Stimulated activated CD4-positive, alpha-beta T cell treated with anti-CD3 and anti-CD28 coated beads, TNF-alpha, amount 100 ng/mL, for 4 hours (primary cell): Measurements from ENCODE around the gene GPC5.

Experiments
- DNase-seq, 3 experiments: peaks; one replicate each; pipeline ENCODE4 v3.0.0-alpha.2; 2020; ENCODE audit warnings: low read depth in 3 of 3

GPC5 gene

GRCh38 chr13:91456837-91457236 is 58.4 kb downstream of the GPC5 start:
- no peak for DNase-seq

GRCh38 chr13:91459485-91459884 is 61.1 kb downstream of the GPC5 start:
- DNase-seq: no peak

- DNase-seq: no peak
These were observed 65.9 kb downstream of the GPC5 start for GRCh38 chr13:91464336-91464735.

- no peak for DNase-seq
These were observed 68.8 kb downstream of the GPC5 start for GRCh38 chr13:91467236-91467635.

GRCh38 chr13:91468301-91468700 is 69.9 kb downstream of the GPC5 start:
- no peak for DNase-seq

- no peak for DNase-seq
These were observed 71.7 kb downstream of the GPC5 start for GRCh38 chr13:91470084-91470621.

- no peak for DNase-seq
These were observed 72.3 kb downstream of the GPC5 start for GRCh38 chr13:91470681-91471080.

GRCh38 chr13:91482427-91482826 is 84.0 kb downstream of the GPC5 start:
- no peak for DNase-seq

GRCh38 chr13:91491980-91492379 is 93.6 kb downstream of the GPC5 start:
- DNase-seq: no peak

- DNase-seq: no peak
These were observed 95.0 kb downstream of the GPC5 start for GRCh38 chr13:91493442-91493841.

GRCh38 chr13:91498298-91498697 is 99.9 kb downstream of the GPC5 start:
- no peak for DNase-seq

- DNase-seq: no peak
These were observed 105.8 kb downstream of the GPC5 start for GRCh38 chr13:91504216-91504615.

- no peak for DNase-seq
These were observed 108.3 kb downstream of the GPC5 start for GRCh38 chr13:91506759-91507158.

GRCh38 chr13:91510058-91510457 is 111.6 kb downstream of the GPC5 start:
- no peak for DNase-seq

- no peak for DNase-seq
These were observed 115.4 kb downstream of the GPC5 start for GRCh38 chr13:91513790-91514189.

- no peak for DNase-seq
These were observed 118.4 kb downstream of the GPC5 start for GRCh38 chr13:91516799-91517198.

GRCh38 chr13:91520952-91521351 is 122.5 kb downstream of the GPC5 start:
- no peak for DNase-seq

- DNase-seq: no peak
These were observed 124.7 kb downstream of the GPC5 start for GRCh38 chr13:91523116-91523515.

GRCh38 chr13:91526543-91527033 is 128.2 kb downstream of the GPC5 start:
- no peak for DNase-seq

- DNase-seq: no peak
These were observed 131.5 kb downstream of the GPC5 start for GRCh38 chr13:91529739-91530482.

GRCh38 chr13:91531646-91532045 is 133.2 kb downstream of the GPC5 start:
- no peak for DNase-seq

- DNase-seq: no peak
These were observed 134.9 kb downstream of the GPC5 start for GRCh38 chr13:91533354-91533753.

- no peak for DNase-seq
These were observed 136.6 kb downstream of the GPC5 start for GRCh38 chr13:91534996-91535395.

- DNase-seq: no peak
These were observed 139.0 kb downstream of the GPC5 start for GRCh38 chr13:91537376-91537775.
